OCI-LY7 (cell line): ENCODE measurements around the gene MDGA2. TPM values are rescaled to one million over a fixed set of nuclear protein-coding genes. Genes with fewer than 3 reads are reported as not detected.

Experiments used
- BruUV-seq: library from RNA; stranded (reverse); fragments of 400-500 nt; replicated peaks from 2 replicates; lab custom pipeline; 2021; lab: Mats Ljungman, UMichigan
- CTCF ChIA-PET: fragments of 300-600 bp; sonication (Branson Sonifier 250); formaldehyde crosslinking; loops from one replicate; lab custom pipeline; 2022; ENCODE audit warnings: antibody characterized with exemption; ENCODE audit not compliant: unreplicated experiment; lab: Charles Lee
- POLR2A ChIA-PET: fragments of 300-600 bp; sonication (Branson Sonifier 250); formaldehyde crosslinking; loops from one replicate; lab custom pipeline; 2022; ENCODE audit warnings: antibody characterized with exemption; lab: Charles Lee
- DNase-seq: peaks from one replicate; pipeline ENCODE4 v3.0.0-alpha.2; 2015; ENCODE audit warnings: low spot score
- H2AFZ ChIP-seq: fragments of 200-600 bp; sonication (generic), shearing (Covaris generic); 2 replicates; pipeline ENCODE4 v1.6.1; 2014; ENCODE audit warnings: mild to moderate bottlenecking, antibody characterized with exemption, low read length, moderate library complexity
- H3K27ac ChIP-seq: fragments of 200-600 bp; sonication (generic); 2 replicates; pipeline ENCODE4 v1.5.1; 2014; ENCODE audit warnings: mixed run types, low read depth, mild to moderate bottlenecking, moderate library complexity, low read length, inconsistent platforms; ENCODE audit not compliant: poor library complexity, severe bottlenecking
- H3K36me3 ChIP-seq: fragments of 200-600 bp; sonication (generic); 2 replicates; pipeline ENCODE4 v1.6.1; 2014; ENCODE audit warnings: mild to moderate bottlenecking, antibody characterized with exemption, low read length, moderate library complexity, mixed read lengths; ENCODE audit not compliant: insufficient read depth
- H3K4me1 ChIP-seq: fragments of 200-600 bp; sonication (generic); 2 replicates; pipeline ENCODE4 v1.5.1; 2014; ENCODE audit warnings: mild to moderate bottlenecking, low read length; ENCODE audit not compliant: insufficient read depth, poor library complexity, severe bottlenecking
- H3K4me2 ChIP-seq: fragments of 200-600 bp; sonication (generic); 2 replicates; pipeline ENCODE4 v1.6.1; 2014; ENCODE audit warnings: mild to moderate bottlenecking, low read length
- H3K4me3 ChIP-seq: fragments of 200-600 bp; sonication (generic); 2 replicates; pipeline ENCODE4 v1.5.1; 2014; ENCODE audit warnings: mild to moderate bottlenecking, low read depth, low read length; ENCODE audit not compliant: poor library complexity, severe bottlenecking
- H3K79me2 ChIP-seq: fragments of 200-600 bp; sonication (generic); 2 replicates; pipeline ENCODE4 v1.6.1; 2016; ENCODE audit warnings: low read depth, mild to moderate bottlenecking, low read length, moderate library complexity, mixed read lengths; ENCODE audit not compliant: insufficient read depth
- H3K9me2 ChIP-seq: fragments of 200-600 bp; sonication (generic); 2 replicates; pipeline ENCODE4 v1.6.1; 2016; ENCODE audit warnings: mild to moderate bottlenecking, low read length, mixed read lengths; ENCODE audit not compliant: insufficient read depth
- H3K9me3 ChIP-seq: fragments of 200-600 bp; sonication (generic); 2 replicates; pipeline ENCODE4 v1.6.1; 2014; ENCODE audit warnings: mild to moderate bottlenecking, mixed run types, low read length, mixed read lengths
- H4K20me1 ChIP-seq: fragments of 200-600 bp; sonication (generic); 2 replicates; pipeline ENCODE4 v1.6.1; 2014; ENCODE audit warnings: mild to moderate bottlenecking, antibody characterized with exemption, low read length, moderate library complexity, mixed read lengths; ENCODE audit not compliant: insufficient read depth
- CTCF ChIP-seq: fragments of 200-600 bp; sonication (generic); conservative IDR thresholded peaks from 2 replicates; pipeline ENCODE4 v1.5.1; 2014; ENCODE audit warnings: mild to moderate bottlenecking, antibody characterized with exemption, low read length, moderate library complexity, mixed read lengths
- EZH2phosphoT487 ChIP-seq: fragments of 200-600 bp; sonication (generic); IDR thresholded peaks from 2 replicates; pipeline ENCODE4 v1.6.1; 2018; ENCODE audit warnings: low read depth, borderline replicate concordance, mild to moderate bottlenecking, mixed run types, antibody characterized with exemption, low read length, moderate library complexity, mixed read lengths
- intact Hi-C: fragments of 100-400 bp; cut with micrococcal nuclease; formaldehyde crosslinking; loops from one replicate; pipeline ENCODE4 v1.10.0; 2022; ENCODE audit not compliant: unreplicated experiment
- total RNA-seq, 2 experiments: library from RNA; depleted of rRNA in 1 of 2; stranded (reverse); fragments of >200 nt in 1 of 2; shearing (Covaris generic) in 1 of 2; gene quantifications; 2 replicates each; pipeline ENCODE4 v1.2.3, GENCODE V29; 2014 to 2022

Gene MDGA2
- total RNA-seq, 2 experiments from 2014 or later: not detected

DNA sequence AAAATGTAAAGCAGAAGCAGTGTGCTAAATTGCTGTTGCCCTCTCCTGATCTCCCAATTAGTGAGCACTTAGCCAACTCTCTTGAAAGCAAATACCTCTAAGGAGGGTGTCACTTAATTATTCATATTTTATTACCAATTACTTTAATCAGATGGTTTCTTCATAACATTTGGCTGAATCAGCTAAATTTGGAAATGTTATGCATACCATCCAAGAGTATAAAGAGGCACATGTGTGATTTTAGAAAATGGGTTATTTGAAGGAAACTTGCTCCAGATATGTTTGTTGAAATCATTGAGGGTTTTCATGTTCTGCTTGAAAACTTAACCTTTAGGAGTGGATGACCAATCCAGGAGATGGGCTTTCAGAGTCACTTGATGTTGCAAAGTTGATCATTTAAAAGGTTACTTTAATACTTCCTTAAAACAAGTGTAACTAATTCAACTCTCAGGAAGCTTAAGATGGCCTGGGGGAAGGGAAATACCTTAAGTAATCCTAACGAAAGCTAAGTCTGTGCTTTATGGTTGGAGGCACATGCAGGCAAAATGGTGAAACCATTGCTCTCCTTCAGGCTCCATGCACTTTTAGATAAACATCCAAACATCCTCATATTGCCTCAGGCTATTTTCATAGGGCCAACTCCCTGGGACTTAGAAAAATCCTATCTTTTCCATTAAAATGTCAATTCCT is 434.5 kb downstream of the MDGA2 start:
- Histone ChIP-seq H3K9me3 (no peaks in the 10 kb centered on the region), H3K4me2 (no peak overlapping the region), H3K4me3 (no peak overlapping the region), H3K79me2 (no peaks in the 10 kb centered on the region), H2AFZ (no peak overlapping the region), H3K4me1 (no peaks in the 10 kb centered on the region), H3K36me3 (no peaks in the 10 kb centered on the region), H3K27ac (no peak overlapping the region), H3K9me2 (no peaks in the 10 kb centered on the region), H4K20me1 (no peaks in the 10 kb centered on the region)
- CTCF ChIA-PET: no interaction called here
- intact Hi-C loops: no loop called here
- BruUV-seq: no TSS peak
- TF ChIP-seq EZH2phosphoT487 (no peak), CTCF (no peak)
- no peak for DNase-seq
- POLR2A ChIA-PET: no interaction called here

DNA sequence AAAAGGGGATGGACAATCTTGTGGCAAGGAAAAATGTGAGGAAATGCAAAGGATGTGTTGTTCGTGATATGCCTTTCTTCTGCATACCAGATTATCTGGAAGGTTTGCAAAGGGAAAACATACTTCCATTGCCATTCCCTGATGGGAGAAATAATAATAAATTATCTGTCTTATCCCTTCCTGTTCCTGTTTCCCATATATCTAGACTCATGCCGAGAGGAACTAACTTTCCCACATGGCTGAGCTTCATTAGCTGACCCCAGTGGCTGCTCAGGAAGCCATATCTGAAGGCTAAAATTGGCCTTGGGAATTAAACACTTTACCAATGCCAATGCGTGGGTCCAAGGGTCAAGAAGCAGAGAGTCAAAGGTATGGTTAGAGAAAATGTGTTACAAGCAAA is 439.8 kb downstream of the MDGA2 start:
- CTCF ChIA-PET: no interaction called here
- intact Hi-C loops: no loop called here
- Histone ChIP-seq H3K79me2 (no peaks in the 10 kb centered on the region), H3K27ac (no peak overlapping the region), H3K4me1 (no peaks in the 10 kb centered on the region), H3K36me3 (no peaks in the 10 kb centered on the region), H3K4me3 (no peak overlapping the region), H3K9me2 (no peaks in the 10 kb centered on the region), H3K4me2 (no peak overlapping the region), H4K20me1 (no peaks in the 10 kb centered on the region), H2AFZ (no peak overlapping the region), H3K9me3 (no peaks in the 10 kb centered on the region)
- POLR2A ChIA-PET: no interaction called here
- DNase-seq: no peak
- BruUV-seq: no TSS peak
- TF ChIP-seq EZH2phosphoT487 (no peak), CTCF (no peak)

DNA sequence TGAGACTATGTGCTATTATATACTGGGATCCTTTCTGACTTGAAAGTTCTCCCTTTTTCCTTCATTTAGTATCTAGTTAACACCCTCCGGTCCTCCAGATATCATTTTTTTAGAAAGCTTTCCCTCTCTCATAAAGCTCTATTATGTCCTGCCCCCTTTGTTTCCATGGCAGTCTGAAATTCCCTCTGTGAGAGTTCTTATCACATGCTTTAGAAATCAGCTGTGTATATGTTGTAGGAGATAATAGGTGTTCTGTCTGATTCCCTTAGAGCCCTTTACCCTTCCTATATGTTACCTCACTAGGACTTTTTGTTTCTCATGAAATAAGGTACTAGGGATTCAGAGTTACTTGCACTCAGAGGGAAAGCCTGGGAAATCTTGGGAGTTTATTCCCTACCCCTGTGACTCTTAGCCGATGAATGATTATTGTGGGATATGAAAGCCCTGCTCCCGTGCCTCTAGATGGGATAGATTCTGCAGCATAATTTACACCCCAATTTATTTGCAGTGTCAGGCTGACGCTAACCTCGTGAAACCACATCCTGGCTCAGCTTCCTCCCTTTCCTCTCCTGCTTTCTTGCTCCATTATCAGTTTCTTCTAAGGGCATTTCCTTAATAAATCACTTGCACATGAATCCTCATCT is 448.4 kb downstream of the MDGA2 start:
- BruUV-seq: no TSS peak
- Histone ChIP-seq H3K9me2 (no peaks in the 10 kb centered on the region), H3K36me3 (no peaks in the 10 kb centered on the region), H3K79me2 (no peaks in the 10 kb centered on the region), H3K4me1 (no peaks in the 10 kb centered on the region), H3K27ac (no peak overlapping the region), H3K4me2 (no peak overlapping the region), H4K20me1 (no peaks in the 10 kb centered on the region), H3K9me3 (no peaks in the 10 kb centered on the region), H3K4me3 (no peak overlapping the region), H2AFZ (no peak overlapping the region)
- no peak for TF ChIP-seq EZH2phosphoT487
- no peak for TF ChIP-seq CTCF
- intact Hi-C loops: no loop called here
- DNase-seq: no peak
- ChIA-PET POLR2A (interaction anchor here (0.7 to 1.0 kb wide), 2 partner anchors 12 to 28 kb away, joined by 3 to 4 read pairs; no protein-coding TSS in a partner anchor), CTCF (no interaction called here)
